Measurements from ENCODE around the gene TIMM22.

TIMM22 gene

GRCh38 chr17:1050996-1051925, 54.3 kb downstream of the TIMM22 start:
- Mint-ChIP-seq H3K27me3 (no peaks in the 10 kb centered on the region), H3K9me3 (no peaks in the 10 kb centered on the region), H3K27ac (no peak overlapping the region), H3K36me3 (peaks cover 14% of the 10 kb centered on the region), H3K4me1 (no peaks in the 10 kb centered on the region), H3K4me3 (no peak overlapping the region)
- ATAC-seq (ENCODE audit: low read depth) (no peak), DNase-seq (ENCODE audit: low spot score in 2 of 2) (no peak)

Measured in memory B cell (primary cell).